GM12891 (cell line): ENCODE results near the gene NDFIP2.

Experiments
- POLR2A ChIP-seq: IDR thresholded peaks from 2 replicates; pipeline ENCODE4 v1.6.1; 2011; ENCODE audit warnings: low read depth, low read length, control low read depth
- POLR2AphosphoS5 ChIP-seq: IDR thresholded peaks from 2 replicates; pipeline ENCODE4 v1.6.1; 2011; ENCODE audit warnings: low read depth, low read length, control low read depth
- TAF1 ChIP-seq: IDR thresholded peaks from 2 replicates; pipeline ENCODE4 v1.6.1; 2011; ENCODE audit warnings: low read depth, low read length, control low read depth

- no peak for TF ChIP-seq POLR2A
- TF ChIP-seq POLR2AphosphoS5, result no peak
- no peak for TF ChIP-seq TAF1
Observed at GRCh38 chr13:79581870-79582315, 100.9 kb downstream of the NDFIP2 start.
